D721Med (cell line): ENCODE measurements around the gene TMEM272.

Experiments
- DNase-seq: peaks from one replicate; pipeline ENCODE4 v3.0.0; 2011; ENCODE audit warnings: low spot score; ENCODE audit not compliant: insufficient read length
- FAIRE-seq: peaks from 2 replicates; lab custom pipeline; 2011; peaks lifted over from hg19 to GRCh38; lab: Jason Lieb, UNC
- CTCF ChIP-seq: IDR thresholded peaks from 2 replicates; pipeline ENCODE4 v1.5.1; 2012; ENCODE audit warnings: mild to moderate bottlenecking, control low read depth; ENCODE audit not compliant: insufficient read depth; ENCODE audit errors: missing control alignments

Gene TMEM272

GRCh38 chr13:51882570-51883225, 37.7 kb upstream of the TMEM272 start:
- no peak for TF ChIP-seq CTCF
- FAIRE-seq (no peak), DNase-seq (no peak)

GRCh38 chr13:51881296-51881695, 36.3 kb upstream of the TMEM272 start:
- no peak for DNase-seq
- FAIRE-seq: no peak
- TF ChIP-seq CTCF: no peak

DNA sequence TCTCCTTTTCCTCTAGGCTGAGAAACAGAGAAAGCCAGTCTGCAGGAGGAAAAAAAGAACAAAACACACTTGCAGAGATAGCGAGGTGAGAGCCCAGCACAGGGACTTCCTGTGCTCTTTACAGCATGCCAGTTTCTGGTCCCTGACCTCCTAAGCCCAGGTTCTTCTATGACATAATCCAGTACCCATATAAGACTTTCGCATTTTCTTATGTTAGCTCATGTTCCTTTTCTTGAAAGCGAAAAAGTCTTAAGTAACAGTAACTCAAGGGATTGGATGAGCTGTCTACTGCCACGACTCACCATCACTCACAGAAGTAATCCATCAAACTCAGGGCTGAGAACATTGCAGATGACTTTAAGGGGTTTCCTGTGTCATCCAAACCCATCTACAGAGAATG, 34.2 kb upstream of the TMEM272 start:
- no peak for FAIRE-seq
- no peak for DNase-seq
- TF ChIP-seq CTCF: no peak

GRCh38 chr13:51874651-51875050, 29.7 kb upstream of the TMEM272 start:
- DNase-seq (no peak), FAIRE-seq (no peak)
- TF ChIP-seq CTCF: no peak

DNA sequence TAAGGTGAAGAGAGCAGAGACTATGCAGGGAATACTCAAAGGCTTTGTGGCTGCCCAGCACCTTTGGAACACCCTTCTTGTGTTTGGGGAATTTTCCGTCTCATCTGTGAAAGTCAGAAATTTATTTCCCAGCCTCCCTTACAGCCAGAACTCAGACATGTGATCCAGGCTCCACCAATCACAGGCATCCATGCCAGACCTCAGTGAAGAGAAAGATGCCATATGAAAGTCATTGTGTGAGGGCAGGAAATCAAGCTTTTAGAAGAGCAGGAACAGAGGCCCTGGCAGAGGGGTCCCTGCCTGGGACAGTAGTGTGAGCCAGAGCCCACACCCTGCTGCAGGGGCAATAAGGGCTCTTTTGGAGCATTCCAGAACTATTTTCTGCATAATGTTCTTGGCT, 28.9 kb upstream of the TMEM272 start:
- FAIRE-seq (no peak), DNase-seq (no peak)
- TF ChIP-seq CTCF: no peak

DNA sequence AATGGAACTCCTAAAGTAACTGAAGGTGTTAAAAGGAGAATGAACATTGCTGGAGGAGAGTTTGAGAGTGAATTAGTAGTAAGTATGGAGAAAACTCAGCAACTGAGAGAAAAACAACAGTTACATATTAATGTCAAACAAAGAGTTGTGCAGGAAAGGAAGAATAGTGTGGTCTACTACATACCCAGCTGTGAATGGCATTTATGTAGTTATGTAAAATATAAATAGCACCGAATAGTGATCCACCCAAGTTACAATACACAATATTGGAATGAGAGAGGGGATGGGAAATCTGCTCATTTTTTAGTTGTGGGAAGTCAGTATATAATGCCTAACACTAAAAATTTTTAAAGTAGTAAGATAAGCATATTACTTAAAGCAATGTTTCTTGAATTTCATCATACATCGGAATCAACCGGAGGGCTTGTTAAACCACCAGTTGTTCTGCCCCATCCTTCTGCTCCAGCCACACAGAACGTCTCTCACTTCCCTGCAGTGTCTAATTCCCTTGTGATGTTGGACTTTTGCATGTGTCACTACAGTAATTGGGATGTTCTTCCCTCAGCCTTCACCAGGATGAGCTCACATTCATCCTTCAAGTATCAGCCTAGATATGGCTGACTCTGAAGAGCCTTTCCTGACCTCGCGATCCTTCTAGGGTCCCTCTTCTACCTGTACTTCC, 28.3 kb upstream of the TMEM272 start:
- FAIRE-seq: no peak
- no peak for TF ChIP-seq CTCF

GRCh38 chr13:51870616-51871015, 25.6 kb upstream of the TMEM272 start:
- no peak for FAIRE-seq
- TF ChIP-seq CTCF: no peak
- no peak for DNase-seq

More for the DNA sequence above, 28.3 kb upstream of the TMEM272 start:
- no peak for DNase-seq
